NCI-H1092 (cell line): Measurements from ENCODE around the gene TNS3.
"Not testable (repeated sequence)": the region's sequence is repeated elsewhere in the genome, so short reads cannot be mapped to it uniquely, and the experiment has no call there.

Experiments used
- DNase-seq: peaks from one replicate; lab custom pipeline; 2025; lab: John Stamatoyannopoulos, UW

TNS3 gene

DNA sequence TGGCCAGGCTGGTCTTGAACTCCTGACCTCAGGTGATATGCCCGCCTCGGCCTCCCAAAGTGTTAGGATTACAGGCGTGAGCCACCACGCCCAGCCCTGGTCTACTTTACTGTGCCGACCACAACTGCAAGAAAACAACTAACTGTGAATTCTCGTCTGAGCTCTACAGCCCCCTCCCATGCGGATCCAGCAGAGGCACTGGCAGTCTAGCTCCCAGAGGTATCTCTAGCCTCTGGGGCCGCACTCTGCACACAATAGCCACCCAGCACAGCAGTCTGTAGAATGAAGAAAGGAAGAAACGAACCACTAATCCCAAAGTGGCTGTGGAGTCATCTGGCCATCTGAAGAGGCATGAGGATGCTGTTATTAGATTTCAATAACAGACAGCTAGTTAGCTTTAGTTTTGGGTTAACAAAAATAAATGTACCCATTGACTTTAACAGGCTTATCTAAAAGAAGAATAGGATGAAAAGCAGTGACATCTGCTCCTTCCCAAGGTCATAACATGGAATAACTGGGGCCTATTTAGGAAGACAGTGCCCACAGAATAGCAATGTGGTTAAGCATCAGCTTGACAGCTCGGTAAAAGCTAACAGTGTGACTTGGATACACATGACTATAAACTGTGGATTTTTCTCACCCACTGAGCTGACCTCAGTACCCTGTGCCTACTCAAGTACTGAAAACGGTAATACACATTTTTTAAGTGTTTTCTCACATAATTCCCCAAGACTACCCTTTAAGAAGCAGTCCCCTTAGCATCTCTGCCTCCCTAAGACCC lies 131.9 kb downstream of the TNS3 start:
- DNase-seq = no peak

GRCh38 chr7:47448971-47449370 lies 132.9 kb downstream of the TNS3 start:
- no peak for DNase-seq

GRCh38 chr7:47447621-47448349 lies 134.1 kb downstream of the TNS3 start:
- DNase-seq = no peak

GRCh38 chr7:47446871-47447466 lies 134.9 kb downstream of the TNS3 start:
- no peak for DNase-seq

GRCh38 chr7:47444376-47445098 lies 137.4 kb downstream of the TNS3 start:
- no peak for DNase-seq

DNA sequence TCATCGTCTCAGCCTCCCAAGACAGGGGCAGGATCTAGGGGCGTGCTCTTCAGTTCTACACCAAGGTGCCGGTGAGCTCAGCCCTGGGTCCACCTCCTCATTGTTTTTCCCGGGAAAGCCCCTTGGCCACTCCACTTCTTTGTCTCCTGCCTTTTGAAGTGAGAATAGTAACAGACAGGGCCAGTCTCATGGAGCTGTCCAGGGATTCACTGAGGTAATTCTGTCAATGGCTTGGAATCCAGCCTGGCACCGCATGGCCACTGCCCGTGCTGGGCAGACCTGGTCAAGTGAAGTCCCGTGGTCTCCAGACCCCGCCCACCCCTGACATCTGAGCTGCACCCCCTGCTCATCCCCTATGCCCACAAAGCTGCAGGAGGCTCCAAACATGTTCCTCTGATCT lies 138.9 kb downstream of the TNS3 start:
- no peak for DNase-seq

DNA sequence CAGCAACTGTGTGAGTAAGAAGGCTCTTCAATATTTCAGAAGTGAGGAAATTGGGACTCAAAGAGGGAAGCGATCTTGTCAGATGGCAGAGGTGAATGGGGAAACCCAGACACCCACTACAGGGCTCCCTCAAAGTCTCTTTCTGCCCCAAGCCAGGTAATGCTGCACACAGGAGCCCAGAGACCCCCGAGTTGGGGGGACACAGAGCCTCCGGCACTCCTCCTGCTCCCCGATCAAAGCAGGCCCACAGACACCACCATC lies 139.4 kb downstream of the TNS3 start:
- DNase-seq = no peak

DNA sequence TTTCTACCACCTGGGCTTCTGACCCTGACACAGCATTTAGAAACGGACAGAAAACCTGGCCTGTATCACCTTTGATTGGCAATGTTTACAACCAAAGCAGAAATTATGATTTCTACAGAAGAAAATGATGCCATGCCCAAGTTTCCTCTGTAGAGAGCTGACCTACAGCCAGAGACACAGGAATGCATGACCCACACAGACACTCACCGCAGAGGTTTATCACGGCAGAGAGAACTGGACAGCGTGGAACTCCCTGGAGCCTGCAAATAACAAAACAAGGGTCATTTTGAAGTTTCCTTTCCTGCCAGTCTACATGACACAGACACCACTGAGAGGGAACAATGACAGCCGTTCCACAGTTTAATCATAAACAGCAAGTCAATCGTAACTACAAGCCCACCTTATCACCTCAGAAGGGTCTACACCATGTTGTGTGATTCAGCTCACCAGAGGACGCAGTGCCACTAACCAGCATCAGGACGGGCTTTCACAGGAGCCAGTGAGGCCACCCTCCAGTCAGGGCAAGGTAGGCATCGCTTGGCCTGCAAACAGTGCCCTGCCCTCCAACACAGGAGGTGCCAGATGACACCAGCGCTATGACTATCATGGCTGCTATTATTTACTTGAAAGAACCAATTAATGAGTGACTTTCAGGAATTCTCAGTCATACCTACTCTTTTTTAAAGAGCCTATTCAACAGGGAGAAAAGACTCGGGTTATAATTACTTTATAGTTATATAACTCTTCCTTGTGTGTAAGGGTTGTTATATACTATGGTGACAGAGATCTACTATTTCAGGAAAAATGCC lies 139.9 kb downstream of the TNS3 start:
- DNase-seq = no peak

GRCh38 chr7:47441048-47441447 lies 140.9 kb downstream of the TNS3 start:
- DNase-seq = not testable (repeated sequence)

- no peak for DNase-seq
Measured at GRCh38 chr7:47440320-47440719, 141.6 kb downstream of the TNS3 start.

DNA sequence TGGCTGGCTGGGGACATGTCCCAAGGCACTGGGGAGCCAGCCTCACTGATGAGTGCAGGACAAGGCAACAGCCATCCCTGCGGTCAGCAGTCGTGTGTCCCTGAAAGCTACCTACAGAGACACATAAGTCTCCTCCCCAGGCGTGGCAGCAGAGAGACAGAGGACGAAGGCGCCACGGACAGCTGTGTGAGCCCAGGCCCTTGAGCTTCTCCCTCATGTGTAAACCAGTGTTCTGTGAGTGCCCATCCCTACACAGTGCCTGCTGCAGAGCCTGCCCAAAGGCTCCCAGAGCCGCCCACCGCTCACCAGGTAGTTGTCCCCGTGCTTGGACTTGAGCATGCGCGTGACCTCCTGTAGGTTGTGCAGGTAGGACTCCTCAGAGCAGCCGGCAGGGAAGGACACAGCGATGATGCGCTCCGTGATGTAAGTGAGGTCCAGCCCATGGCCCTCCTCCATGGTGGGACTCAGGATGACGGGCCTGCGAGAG lies 142.7 kb downstream of the TNS3 start:
- DNase-seq = no peak

- DNase-seq = no peak
Measured at GRCh38 chr7:47438411-47439029, 143.4 kb downstream of the TNS3 start.

- peak; percentile 35 for DNase-seq
Measured at GRCh38 chr7:47435889-47436312, 146.0 kb downstream of the TNS3 start.

DNA sequence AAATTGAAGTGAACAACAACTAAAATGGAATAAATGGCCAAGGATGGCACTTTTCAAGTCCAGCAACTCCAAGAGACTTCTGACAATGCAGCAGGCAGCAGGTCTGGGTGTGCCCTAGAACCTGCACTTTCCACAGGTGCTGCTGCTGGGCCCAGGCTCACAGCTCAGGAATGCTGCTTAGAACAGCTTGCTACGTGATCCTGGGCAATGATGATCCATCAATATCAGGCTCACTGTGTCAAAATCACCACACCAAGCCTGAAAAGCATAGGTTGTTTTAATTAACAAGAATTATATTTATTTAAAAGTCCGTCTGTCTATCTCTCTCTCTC lies 148.4 kb downstream of the TNS3 start:
- no peak for DNase-seq

DNA sequence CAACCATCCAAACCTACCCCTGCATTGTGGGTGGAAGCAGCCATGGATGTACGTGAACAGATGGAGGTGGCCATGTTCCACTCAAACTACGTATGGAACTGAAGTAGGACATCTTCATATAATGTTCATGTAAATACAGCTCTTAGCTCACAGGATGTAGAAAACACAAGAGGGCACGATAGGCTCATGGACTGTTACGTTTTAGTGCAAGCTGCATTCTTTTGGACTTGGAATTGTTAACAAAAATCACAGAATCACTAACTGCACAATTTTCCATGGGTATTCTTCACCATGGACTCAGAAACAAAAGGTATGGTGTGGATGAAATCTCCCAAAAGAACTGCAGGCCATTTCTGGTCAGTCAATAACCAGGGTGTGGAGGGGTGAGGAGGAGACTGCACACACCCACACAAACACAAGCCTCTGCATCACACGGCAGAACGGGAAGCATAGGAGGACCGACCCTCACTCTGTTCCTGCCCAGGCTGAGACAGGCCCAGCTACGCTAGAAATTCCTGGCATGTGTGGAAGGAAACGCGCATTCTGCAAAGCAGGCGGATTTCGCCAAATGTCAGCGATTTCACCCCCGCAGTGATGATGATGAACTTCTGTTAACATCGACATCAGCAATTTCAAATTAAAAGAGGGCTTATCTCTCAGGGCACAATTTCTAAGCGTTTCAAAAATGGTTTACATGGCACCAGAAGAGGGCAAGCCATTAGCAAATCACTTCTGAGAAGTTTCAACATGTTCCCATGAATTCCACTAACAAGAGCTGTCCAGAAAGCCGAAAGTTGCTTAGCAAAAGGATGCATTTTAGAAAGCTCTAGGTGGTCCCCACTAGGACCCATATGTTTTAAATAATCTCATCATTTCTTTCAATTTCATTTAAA lies 149.0 kb downstream of the TNS3 start:
- DNase-seq = no peak

DNA sequence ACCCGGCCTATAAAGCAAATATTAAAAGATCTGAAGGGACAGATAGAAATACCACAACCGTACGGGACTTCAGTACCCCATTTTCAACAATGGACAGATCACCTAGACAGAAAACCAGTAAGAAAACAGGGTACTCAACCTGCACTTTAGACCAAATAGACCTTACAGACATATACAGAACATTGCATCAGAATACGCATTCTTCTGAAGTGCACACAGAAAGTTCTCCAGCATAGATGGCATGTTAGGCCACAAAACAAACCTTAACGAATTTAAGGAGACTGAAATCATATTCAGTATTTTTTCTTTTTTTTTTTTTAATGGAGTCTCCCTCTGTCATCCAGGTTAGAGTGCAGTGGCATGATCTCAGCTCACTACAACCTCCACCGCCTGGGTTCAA lies 151.5 kb downstream of the TNS3 start:
- DNase-seq = no peak

- DNase-seq = no peak
Measured at GRCh38 chr7:47428768-47429472, 153.0 kb downstream of the TNS3 start.

DNA sequence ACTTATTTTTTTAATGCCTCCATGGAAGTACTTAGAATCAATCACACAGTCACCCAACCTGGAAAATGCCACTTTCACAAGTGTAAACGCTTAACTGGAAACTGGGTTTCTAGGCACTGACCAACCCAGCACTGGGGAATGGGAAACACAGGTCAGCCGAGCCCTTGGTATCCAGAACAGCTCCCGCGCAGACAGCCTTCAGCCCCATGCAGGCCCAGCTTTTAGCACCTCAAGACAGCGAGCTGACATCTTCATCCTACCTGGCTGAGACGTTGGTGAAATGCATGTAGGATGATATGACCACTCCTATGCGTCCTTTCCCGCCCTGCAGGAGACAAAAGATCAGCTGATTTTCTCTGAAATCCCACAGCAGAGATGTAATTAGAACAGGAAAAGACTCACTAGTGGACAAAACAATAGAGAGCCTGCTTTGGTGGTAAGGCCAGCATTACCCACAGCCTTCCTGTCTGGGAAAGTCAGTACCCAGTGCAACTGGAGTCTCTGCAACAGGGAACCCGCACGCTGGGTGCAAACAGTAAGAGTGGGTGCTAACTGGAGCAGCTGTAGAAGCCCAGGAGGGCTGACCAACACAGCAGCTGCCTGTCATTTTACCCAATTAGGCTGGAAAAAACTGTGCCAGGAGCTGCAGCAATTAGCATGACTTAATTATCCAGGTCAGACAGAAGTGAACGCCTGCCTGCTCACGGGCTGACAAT lies 153.7 kb downstream of the TNS3 start:
- peak; percentile 56 for DNase-seq

GRCh38 chr7:47427051-47427643 lies 154.8 kb downstream of the TNS3 start:
- no peak for DNase-seq
